Measurements from ENCODE around the gene EYA2. TPM values are rescaled to one million over a fixed set of nuclear protein-coding genes. Genes with fewer than 3 reads are reported as not detected.

Gene EYA2
- total RNA-seq, 1 donor from 2014 or later = 15.4 TPM

DNA sequence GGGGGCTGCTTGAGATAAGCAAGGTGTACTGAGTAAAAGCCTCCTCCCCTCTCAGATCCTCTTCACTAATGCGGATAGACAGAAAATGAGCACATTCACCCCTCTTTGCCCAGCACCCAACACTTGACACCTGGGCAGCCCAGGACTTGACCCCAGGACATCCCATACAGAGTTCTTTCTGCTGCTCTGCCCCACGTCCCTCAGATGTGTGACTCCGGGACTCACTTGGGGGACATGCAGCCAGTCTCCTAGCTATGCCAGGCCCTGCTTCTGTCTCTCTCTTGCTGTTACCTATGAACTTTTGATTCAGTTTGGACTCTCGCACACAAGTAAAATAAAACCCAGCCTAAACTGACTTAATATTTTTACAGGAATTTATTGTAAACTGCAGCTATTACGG, 159.9 kb downstream of the EYA2 start:
- Histone ChIP-seq H3K27me3 (no peaks in the 10 kb centered on the region), H3K4me1 (no peaks in the 10 kb centered on the region), H3K27ac (no peak overlapping the region), H3K9me3 (no peaks in the 10 kb centered on the region), H3K36me3 (no peaks in the 10 kb centered on the region), H3K4me3 (no peak overlapping the region)
- TF ChIP-seq, protein P1, sequence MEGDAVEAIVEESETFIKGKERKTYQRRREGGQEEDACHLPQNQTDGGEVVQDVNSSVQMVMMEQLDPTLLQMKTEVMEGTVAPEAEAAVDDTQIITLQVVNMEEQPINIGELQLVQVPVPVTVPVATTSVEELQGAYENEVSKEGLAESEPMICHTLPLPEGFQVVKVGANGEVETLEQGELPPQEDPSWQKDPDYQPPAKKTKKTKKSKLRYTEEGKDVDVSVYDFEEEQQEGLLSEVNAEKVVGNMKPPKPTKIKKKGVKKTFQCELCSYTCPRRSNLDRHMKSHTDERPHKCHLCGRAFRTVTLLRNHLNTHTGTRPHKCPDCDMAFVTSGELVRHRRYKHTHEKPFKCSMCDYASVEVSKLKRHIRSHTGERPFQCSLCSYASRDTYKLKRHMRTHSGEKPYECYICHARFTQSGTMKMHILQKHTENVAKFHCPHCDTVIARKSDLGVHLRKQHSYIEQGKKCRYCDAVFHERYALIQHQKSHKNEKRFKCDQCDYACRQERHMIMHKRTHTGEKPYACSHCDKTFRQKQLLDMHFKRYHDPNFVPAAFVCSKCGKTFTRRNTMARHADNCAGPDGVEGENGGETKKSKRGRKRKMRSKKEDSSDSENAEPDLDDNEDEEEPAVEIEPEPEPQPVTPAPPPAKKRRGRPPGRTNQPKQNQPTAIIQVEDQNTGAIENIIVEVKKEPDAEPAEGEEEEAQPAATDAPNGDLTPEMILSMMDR (IDR thresholded peaks at IDR 0.05) = no peak
- intact Hi-C loops (cut with DNase I) = no loop called here
- peak in 1 of 2 donors; percentile 15 for DNase-seq (ENCODE audit: low spot score in 2 of 2)

DNA sequence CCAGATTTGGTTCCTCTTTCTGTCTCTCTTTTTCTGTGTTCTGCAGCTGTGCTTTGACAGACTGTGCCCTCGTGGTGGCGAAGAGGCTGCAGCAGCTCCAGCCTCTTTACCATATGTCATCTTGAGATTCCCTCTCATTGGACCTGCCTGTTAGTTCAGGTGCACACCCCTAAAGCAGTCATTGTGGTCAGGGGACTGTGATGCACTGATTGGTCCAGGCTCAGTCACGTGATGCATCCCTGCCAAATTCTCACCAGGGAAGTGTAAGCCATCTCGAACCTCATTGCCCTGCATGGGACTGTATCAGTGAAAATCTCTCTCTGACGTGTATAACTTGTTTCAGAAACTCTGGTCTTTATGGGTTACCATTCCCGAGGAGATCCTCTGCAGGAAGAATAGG, 160.3 kb downstream of the EYA2 start:
- no peak overlapping the region for H3K4me3 ChIP-seq
- no peaks in the 10 kb centered on the region for H3K9me3 ChIP-seq
- DNase-seq (ENCODE audit: low spot score in 2 of 2) = peak in 1 of 2 donors; percentile 22
- TF ChIP-seq, protein P1 (IDR thresholded peaks at IDR 0.05) = no peak
- no peaks in the 10 kb centered on the region for H3K4me1 ChIP-seq
- no peak overlapping the region for H3K27ac ChIP-seq
- H3K36me3 ChIP-seq = no peaks in the 10 kb centered on the region
- intact Hi-C loops (cut with DNase I) = no loop called here
- no peaks in the 10 kb centered on the region for H3K27me3 ChIP-seq

DNA sequence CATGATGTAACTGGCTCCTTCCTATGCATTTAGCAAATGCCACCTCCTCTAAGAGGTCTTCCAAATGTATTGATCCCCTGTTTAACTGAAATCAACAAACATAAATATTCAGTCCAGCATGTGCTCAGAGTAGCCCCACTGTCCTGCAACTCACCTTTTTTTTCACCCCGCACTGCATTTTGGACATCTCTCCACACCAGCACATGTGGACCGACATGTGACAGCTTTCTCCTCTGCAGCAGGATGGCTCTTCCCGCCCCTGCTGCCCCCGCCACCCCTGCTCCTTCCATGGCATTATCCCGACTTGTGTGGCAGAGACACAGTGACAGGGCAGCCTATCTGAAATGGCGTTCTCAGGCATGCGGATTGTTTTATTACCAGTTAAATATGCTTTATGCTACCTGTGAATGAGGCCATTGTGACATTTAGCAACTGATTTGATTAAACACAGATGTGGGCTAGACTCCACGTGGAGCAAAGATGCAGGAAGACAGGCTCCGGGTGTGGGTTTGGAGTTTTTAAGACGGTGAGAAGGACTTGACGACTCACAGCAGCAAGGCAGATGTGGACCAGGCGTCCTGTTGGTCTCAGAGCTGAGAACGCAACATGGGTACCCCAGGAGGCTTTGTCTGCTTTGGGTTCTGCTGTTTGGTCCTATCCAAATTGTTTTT, 161.2 kb downstream of the EYA2 start:
- peak in 1 of 2 donors; percentile 9 for DNase-seq (ENCODE audit: low spot score in 2 of 2)
- Histone ChIP-seq H3K9me3 (no peaks in the 10 kb centered on the region), H3K4me3 (no peak overlapping the region), H3K36me3 (no peaks in the 10 kb centered on the region), H3K27me3 (no peaks in the 10 kb centered on the region), H3K27ac (no peak overlapping the region), H3K4me1 (no peaks in the 10 kb centered on the region)
- TF ChIP-seq, protein P1 (IDR thresholded peaks at IDR 0.05) = no peak
- intact Hi-C loops (cut with DNase I) = no loop called here

DNA sequence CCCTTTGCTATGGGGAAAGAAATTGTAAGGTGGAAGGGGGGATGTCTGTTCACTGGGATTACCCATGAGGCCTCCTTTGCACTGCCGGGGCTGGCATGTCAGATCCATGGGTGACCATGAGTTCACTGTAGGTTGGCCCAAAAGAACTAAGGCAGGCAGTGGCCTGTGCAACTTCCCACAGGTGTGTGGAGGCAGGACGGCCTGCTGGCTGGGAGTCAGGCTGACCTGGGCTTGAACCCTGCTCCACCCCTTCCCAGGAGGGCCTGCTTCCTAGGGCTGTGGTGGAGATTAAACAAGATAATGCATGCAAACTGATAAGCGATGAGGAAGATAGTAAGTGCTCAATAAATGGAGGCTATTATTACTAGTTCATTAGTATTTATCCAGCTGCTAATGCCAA, 163.0 kb downstream of the EYA2 start:
- Histone ChIP-seq H3K36me3 (no peaks in the 10 kb centered on the region), H3K9me3 (no peaks in the 10 kb centered on the region), H3K27me3 (no peaks in the 10 kb centered on the region), H3K4me3 (no peak overlapping the region), H3K4me1 (no peaks in the 10 kb centered on the region), H3K27ac (no peak overlapping the region)
- TF ChIP-seq, protein P1 (IDR thresholded peaks at IDR 0.05) = no peak
- intact Hi-C loops (cut with DNase I) = no loop called here
- DNase-seq (ENCODE audit: low spot score in 2 of 2) = no peak

DNA sequence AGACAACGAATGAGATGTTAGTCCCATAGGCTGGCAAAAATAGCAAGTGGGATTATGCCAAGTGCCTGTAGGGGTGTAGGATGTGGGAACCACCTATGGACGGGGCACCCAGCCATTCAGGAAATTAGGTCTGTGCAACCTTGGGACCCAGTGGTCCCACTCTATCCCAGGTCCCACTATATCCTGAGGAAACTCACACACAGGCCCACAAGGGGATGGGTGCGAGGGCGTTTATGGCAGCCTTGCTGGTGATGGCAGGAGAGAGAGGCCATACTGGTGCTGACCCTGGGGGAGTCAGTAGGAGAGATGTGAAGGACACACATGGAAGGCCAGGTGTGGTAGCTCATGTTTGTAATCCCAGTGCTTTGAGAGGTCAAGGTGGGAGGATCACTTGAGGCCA, 163.6 kb downstream of the EYA2 start:
- H3K27ac ChIP-seq = no peak overlapping the region
- no peaks in the 10 kb centered on the region for H3K27me3 ChIP-seq
- intact Hi-C loops (cut with DNase I) = no loop called here
- H3K9me3 ChIP-seq = no peaks in the 10 kb centered on the region
- no peaks in the 10 kb centered on the region for H3K36me3 ChIP-seq
- H3K4me3 ChIP-seq = no peak overlapping the region
- peak in 1 of 2 donors; percentile 4 for DNase-seq (ENCODE audit: low spot score in 2 of 2)
- H3K4me1 ChIP-seq = no peaks in the 10 kb centered on the region
- TF ChIP-seq, protein P1 (IDR thresholded peaks at IDR 0.05) = no peak

DNA sequence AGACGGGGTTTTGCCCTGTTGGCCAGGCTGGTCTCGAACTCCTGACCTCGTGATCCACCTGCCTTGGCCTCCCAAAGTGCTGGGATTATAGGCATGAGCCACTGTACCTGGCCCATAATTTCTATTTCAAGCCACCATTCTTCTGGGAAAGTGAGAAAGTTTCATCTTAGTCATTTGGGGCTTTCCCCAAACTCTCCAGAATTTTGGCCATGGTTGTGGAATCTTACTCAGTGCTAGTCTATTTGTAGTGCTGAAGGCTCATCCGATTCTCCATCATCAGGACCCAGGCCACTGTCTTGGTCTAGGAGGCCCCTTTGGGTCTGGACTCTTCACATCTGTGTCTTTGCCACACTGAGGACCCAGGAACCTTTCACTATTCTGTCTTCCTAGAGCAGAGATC, 164.9 kb downstream of the EYA2 start:
- intact Hi-C loops (cut with DNase I) = no loop called here
- H3K9me3 ChIP-seq = no peaks in the 10 kb centered on the region
- peak in 1 of 2 donors; percentile 18 for DNase-seq (ENCODE audit: low spot score in 2 of 2)

More for the DNA sequence above, 164.9 kb downstream of the EYA2 start:
- Histone ChIP-seq H3K4me1 (no peaks in the 10 kb centered on the region), H3K27me3 (no peaks in the 10 kb centered on the region), H3K36me3 (no peaks in the 10 kb centered on the region), H3K27ac (no peak overlapping the region), H3K4me3 (no peak overlapping the region)
- TF ChIP-seq, protein P1 (IDR thresholded peaks at IDR 0.05) = no peak
